Esophagus (tissue), 2 donors: ENCODE data around the gene PHKG1. TPM values are rescaled to one million over a fixed set of nuclear protein-coding genes. Genes with fewer than 3 reads are reported as not detected.
"Not testable (repeated sequence)": the region's sequence is repeated elsewhere in the genome, so short reads cannot be mapped to it uniquely, and the experiment has no call there.

ENCODE experiments used
- H3K27ac ChIP-seq, 2 donors: one replicate each; pipeline ENCODE4 v1.5.1; 2013; ENCODE audit warnings: low read depth in 2 of 2, mild to moderate bottlenecking in 2 of 2, inconsistent platforms in 1 of 2, low read length in 1 of 2, moderate library complexity in 1 of 2
- H3K27me3 ChIP-seq, 2 donors: one replicate each; pipeline ENCODE4 v1.6.1; 2013; ENCODE audit warnings: low read length in 2 of 2, control low read depth in 1 of 2, mild to moderate bottlenecking in 1 of 2; ENCODE audit not compliant: insufficient read depth in 2 of 2, control insufficient read depth in 1 of 2
- H3K36me3 ChIP-seq, 2 donors: one replicate each; pipeline ENCODE4 v1.6.1; 2013; ENCODE audit warnings: low read length in 1 of 2; ENCODE audit not compliant: control insufficient read depth in 2 of 2, insufficient read depth in 2 of 2
- H3K4me1 ChIP-seq, 2 donors: one replicate each; pipeline ENCODE4 v1.6.1; 2013; ENCODE audit warnings: low read length in 1 of 2; ENCODE audit not compliant: control insufficient read depth in 2 of 2, insufficient read depth in 2 of 2
- H3K4me3 ChIP-seq, 2 donors: one replicate each; pipeline ENCODE4 v1.5.1; 2013; ENCODE audit warnings: low read length in 2 of 2, mild to moderate bottlenecking in 2 of 2, low read depth in 1 of 2, moderate library complexity in 1 of 2
- H3K9me3 ChIP-seq, 2 donors: one replicate each; pipeline ENCODE4 v1.6.1; 2013; ENCODE audit warnings: mild to moderate bottlenecking in 2 of 2, low read depth in 1 of 2, low read length in 1 of 2, moderate library complexity in 1 of 2; ENCODE audit not compliant: control insufficient read depth in 2 of 2, insufficient read depth in 1 of 2
- WGBS, 2 donors: extraction: QIAGEN DNeasy Blood & Tissue Kit; methylation state at CpG; one replicate each; pipeline ENCODE4 v1.1.7; 2013; 5-methylcytosine and 5-hydroxymethylcytosine counted together
- polyA plus RNA-seq, 2 donors: library from polyadenylated mRNA; stranded (reverse); fragments of 200-250 nt; gene quantifications; one replicate each; pipeline ENCODE4 v1.2.3, GENCODE V29; 2013
- donor health status: healthy with polysubstance abuse.
- donor health status: Bipolar disorder and iron deficiency.

Gene PHKG1
- polyA plus RNA-seq, 2 donors, result 1.1 to 1.3 TPM

DNA sequence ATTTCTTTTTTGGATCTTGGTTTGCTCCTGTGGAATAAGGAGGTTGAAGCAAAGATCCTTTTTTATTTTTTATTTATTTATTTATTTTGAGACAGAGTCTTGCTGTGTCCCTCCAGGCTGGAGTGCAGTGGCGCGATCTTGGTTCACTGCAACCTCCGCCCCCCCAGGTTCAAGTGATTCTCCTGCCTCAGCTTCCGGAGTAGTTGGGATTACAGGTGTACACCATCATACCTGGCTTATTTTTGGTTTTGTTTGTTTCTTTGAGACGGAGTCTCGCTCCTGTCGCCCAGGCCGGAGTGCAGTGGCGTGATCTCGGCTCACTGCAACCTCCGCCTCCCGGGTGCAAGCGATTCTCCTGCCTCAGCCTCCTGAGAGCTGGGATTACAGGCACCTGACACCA lies 26.4 kb downstream of the PHKG1 start:
- H3K9me3 ChIP-seq, H3K27me3 ChIP-seq, H3K4me1 ChIP-seq, H3K27ac ChIP-seq, H3K36me3 ChIP-seq, H3K4me3 ChIP-seq: not testable (repeated sequence)
- WGBS, 2 donors, result 97% methylated on average over 13 of the region's 13 CpGs

DNA sequence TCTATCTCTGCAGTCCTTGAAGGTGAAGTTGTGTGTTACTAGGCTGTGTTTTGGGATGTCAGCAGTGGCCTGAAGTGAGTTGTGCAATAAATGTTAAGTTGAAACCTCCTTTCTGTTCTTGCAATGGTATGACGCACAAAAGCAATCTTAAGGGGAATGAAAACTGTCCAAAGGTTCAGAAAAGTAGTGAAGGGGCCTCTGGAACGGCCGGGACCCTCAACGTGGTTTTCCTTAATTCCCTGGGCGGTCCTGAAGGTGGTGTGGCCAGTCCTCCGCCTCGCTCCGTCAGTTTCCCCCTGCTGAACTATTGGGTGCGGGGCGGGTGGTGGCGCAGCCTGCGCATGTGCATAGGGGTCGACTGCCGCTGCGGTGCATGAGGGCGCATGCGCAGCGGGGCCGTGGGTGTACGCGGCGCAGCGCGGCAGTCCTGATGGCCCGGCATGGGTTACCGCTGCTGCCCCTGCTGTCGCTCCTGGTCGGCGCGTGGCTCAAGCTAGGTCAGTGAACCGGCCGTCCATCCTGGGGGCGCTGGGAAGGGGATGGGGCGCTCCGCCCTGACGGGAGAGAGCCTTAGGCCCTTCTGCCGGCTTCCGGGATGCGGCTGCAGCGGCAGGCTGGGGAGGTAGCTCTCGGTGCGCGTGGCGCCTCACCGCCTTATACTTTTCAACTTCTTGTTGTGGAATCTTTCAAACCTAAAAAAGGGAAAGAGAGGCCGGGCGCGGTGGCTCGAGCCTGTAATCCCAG lies 28.7 kb downstream of the PHKG1 start, which contains the start of gene SUMF2:
Gene SUMF2 (plus strand): TSS at position 405 of the 744 bp plus-strand sequence. CDS start 26 bp downstream, at position 431.
- Histone ChIP-seq H3K9me3 (no peaks in the 10 kb centered on the region), H3K4me1 (peaks cover 0 to 2% of the 10 kb centered on the region in 2 donors), H3K4me3 (peak within 1 kb of the TSS; percentile 88 to 90), H3K36me3 (peaks cover 2 to 4% of the 10 kb centered on the region in 2 donors), H3K27ac (peak within 1 kb of the TSS; percentile 87 to 98), H3K27me3 (no peaks in the 10 kb centered on the region)
- WGBS, 2 donors, result 0 to 1% methylated on average over 49 of the region's 49 CpGs

DNA sequence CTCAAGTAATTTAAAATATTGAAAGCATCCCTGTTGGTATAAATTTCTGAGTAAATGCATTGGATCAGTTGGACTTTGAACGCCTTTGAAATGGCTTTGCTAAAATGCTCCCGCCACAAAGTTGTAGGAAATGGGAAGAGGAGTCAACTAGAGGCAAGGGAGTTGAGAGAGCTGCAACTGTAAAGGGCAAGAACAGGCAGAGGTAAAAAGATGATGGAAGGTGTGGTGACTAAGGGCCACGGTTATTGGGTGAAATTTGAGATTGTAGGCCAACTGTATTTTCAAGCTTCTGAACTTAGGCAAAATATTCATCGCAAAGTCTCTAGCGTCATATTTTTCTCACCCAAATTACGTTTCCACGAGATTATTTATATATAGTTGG lies 29.3 kb downstream of the PHKG1 start:
- no peaks in the 10 kb centered on the region for H3K9me3 ChIP-seq
- no peak overlapping the region for H3K4me3 ChIP-seq
- H3K36me3 ChIP-seq, result peaks cover 2 to 5% of the 10 kb centered on the region in 2 donors
- 66 to 70% methylated on average over 7 of the region's 7 CpGs for WGBS, 2 donors
- peaks cover 0 to 2% of the 10 kb centered on the region in 2 donors for H3K4me1 ChIP-seq
- H3K27ac ChIP-seq, result peak overlapping the region; percentile 87 to 98
- H3K27me3 ChIP-seq, result no peaks in the 10 kb centered on the region

- Histone ChIP-seq H3K4me1 (peaks cover 0 to 2% of the 10 kb centered on the region in 2 donors), H3K4me3 (no peak overlapping the region), H3K27ac (no peak overlapping the region), H3K27me3 (no peaks in the 10 kb centered on the region), H3K36me3 (peaks cover 2 to 8% of the 10 kb centered on the region in 2 donors), H3K9me3 (no peaks in the 10 kb centered on the region)
- 68 to 74% methylated on average over 2 of the region's 2 CpGs for WGBS, 2 donors
Measured at GRCh38 chr7:56062382-56062781, 30.4 kb downstream of the PHKG1 start.

DNA sequence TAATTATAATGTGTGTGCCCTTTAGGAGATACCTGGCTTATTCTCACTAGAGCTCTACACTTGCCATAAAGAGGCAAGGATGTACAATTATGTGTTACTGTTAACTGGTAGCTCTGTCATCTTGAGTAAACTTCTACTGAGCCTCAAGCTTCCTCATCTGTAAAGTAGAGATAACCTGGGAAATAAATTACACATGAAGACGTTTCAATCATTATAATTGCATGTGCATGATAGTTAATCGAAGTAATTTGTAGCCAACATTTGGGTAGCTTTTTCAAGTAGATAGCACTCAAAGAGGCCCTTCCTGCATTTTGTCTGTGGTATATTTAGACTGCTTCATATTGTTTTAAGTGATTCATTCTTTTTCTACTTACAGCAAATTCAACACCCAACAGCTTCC lies 38.8 kb downstream of the PHKG1 start:
- Histone ChIP-seq H3K36me3 (peaks cover 4 to 12% of the 10 kb centered on the region in 2 donors), H3K4me1 (peaks cover 0 to 4% of the 10 kb centered on the region in 2 donors), H3K27ac (no peak overlapping the region), H3K4me3 (no peak overlapping the region), H3K9me3 (no peaks in the 10 kb centered on the region), H3K27me3 (no peaks in the 10 kb centered on the region)
- WGBS, 2 donors, result 78 to 85% methylated on average over 2 of the region's 2 CpGs

DNA sequence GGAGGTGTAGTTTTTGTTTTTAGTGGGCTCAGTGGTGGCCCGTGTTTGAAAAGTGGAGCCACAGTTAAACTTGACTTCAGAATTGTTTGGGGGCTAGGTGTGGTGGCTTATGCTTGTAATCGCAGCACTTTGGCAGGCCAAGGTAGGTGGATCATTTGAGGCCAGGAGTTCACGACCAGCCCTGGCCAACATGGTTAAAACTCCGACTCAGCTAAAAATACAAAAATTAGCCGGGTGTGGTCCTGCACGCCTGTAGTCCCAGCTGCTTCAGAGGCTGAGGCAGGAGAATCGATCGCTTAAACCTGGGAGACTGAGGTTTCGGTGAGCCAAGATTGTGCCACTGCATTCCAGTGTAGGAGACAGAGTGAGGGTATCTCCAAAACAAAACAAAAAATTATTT lies 39.4 kb downstream of the PHKG1 start:
- H3K9me3 ChIP-seq, result no peaks in the 10 kb centered on the region
- 76 to 82% methylated on average over 9 of the region's 9 CpGs for WGBS, 2 donors
- no peaks in the 10 kb centered on the region for H3K27me3 ChIP-seq
- no peak overlapping the region for H3K27ac ChIP-seq
- peaks cover 4 to 11% of the 10 kb centered on the region in 2 donors for H3K36me3 ChIP-seq
- peaks cover 0 to 4% of the 10 kb centered on the region in 2 donors for H3K4me1 ChIP-seq
- no peak overlapping the region for H3K4me3 ChIP-seq

GRCh38 chr7:56051339-56052191 lies 41.2 kb downstream of the PHKG1 start, which contains the start of the genes CCT6A and PSPH:
Gene CCT6A, plus strand, starts transcription at chr7:56051765. Its CDS starts 84 bp downstream, at chr7:56051849.
Gene PSPH, minus strand, starts transcription at chr7:56051444. Its CDS starts 30,232 bp downstream, at chr7:56021212.
- Histone ChIP-seq H3K27me3 (no peaks in the 10 kb centered on the region), H3K9me3 (no peaks in the 10 kb centered on the region), H3K4me3 (peak within 1 kb of the TSS; percentile 90 to 99), H3K27ac (peak within 1 kb of the TSS; percentile 96 to 97), H3K36me3 (peaks cover 4 to 6% of the 10 kb centered on the region in 2 donors), H3K4me1 (peaks cover 0 to 4% of the 10 kb centered on the region in 2 donors)
- 0% methylated on average over 67 to 97 of the region's 97 CpGs for WGBS, 2 donors

- H3K4me1 ChIP-seq, result peaks cover 0 to 4% of the 10 kb centered on the region in 2 donors
- 0 to 1% methylated on average over 9 of the region's 9 CpGs for WGBS, 2 donors
Measured at GRCh38 chr7:56051053-56051338, 41.8 kb downstream of the PHKG1 start.

DNA sequence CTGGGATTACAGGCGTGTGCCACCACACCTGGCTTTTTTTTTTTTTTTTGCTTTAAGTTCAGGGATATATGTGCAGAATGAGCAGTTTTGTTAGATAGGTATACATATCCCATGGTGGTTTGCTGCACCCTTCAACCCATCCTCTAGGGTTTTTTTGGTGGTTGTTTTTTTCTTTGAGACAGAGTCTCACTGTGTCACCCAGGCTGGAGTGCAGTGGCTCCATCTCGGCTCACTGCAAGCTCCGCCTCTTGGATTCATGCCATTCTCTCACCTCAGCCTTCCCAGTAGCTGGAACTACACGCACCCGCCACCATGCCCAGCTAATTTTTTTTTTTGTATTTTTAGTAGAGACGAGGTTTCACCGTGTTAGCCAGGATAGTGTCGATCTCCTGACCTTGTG lies 44.0 kb downstream of the PHKG1 start:
- H3K4me3 ChIP-seq, H3K27ac ChIP-seq, H3K36me3 ChIP-seq, H3K9me3 ChIP-seq, H3K4me1 ChIP-seq, H3K27me3 ChIP-seq: not testable (repeated sequence)
- WGBS, 2 donors, result 45 to 61% methylated on average over 8 of the region's 8 CpGs

More at GRCh38 chr7:56051053-56051338, 41.8 kb downstream of the PHKG1 start:
- H3K27me3 ChIP-seq, result no peaks in the 10 kb centered on the region
- peak overlapping the region; percentile 90 to 99 for H3K4me3 ChIP-seq
- H3K27ac ChIP-seq, result peak overlapping the region; percentile 96 to 97
- no peaks in the 10 kb centered on the region for H3K9me3 ChIP-seq
- peaks cover 0 to 6% of the 10 kb centered on the region in 2 donors for H3K36me3 ChIP-seq
